Measurements from ENCODE around the gene TMPRSS3. TPM values are rescaled to one million over a fixed set of nuclear protein-coding genes. Genes with fewer than 3 reads are reported as not detected.

Gene TMPRSS3
- polyA plus RNA-seq, 1 of the 3 experiments (the other 2 are of a cell fraction) = not detected

- 82% methylated on average over 12 of the region's 16 CpGs for WGBS (ENCODE audit: low lambda C conversion rate)
- Histone ChIP-seq H3K9me2 (no peaks in the 10 kb centered on the region), H3F3A (replicated peaks; ENCODE audit: insufficient read depth) (no peaks in the 10 kb centered on the region), H3K4me2 (no peak overlapping the region), H3K9me3 (no peaks in the 10 kb centered on the region), H3K4me3 (ENCODE audit: low read depth in 2 of 2, low read length in 1 of 2) (no peak overlapping the region), H3K9ac (no peak overlapping the region), H3K79me2 (ENCODE audit: insufficient read depth) (no peaks in the 10 kb centered on the region), H3K4me1 (ENCODE audit: control insufficient read depth in 1 of 2, insufficient read depth in 2 of 2, low read depth in 1 of 2, low read length in 1 of 2) (no peaks in the 10 kb centered on the region), H2AFZ (ENCODE audit: low read depth) (no peak overlapping the region), H3K36me3 (replicated peaks in 1 of 2; ENCODE audit: control insufficient read depth in 1 of 2, insufficient read depth in 2 of 2, low read length in 1 of 2) (no peaks in the 10 kb centered on the region), H3K27me3 (ENCODE audit: insufficient read depth) (no peaks in the 10 kb centered on the region), H3K27ac (ENCODE audit: low read depth in 2 of 2, low read length in 1 of 2) (no peak overlapping the region), H4K20me1 (ENCODE audit: insufficient read depth) (no peaks in the 10 kb centered on the region)
- TF ChIP-seq RAD21 (IDR thresholded peaks at IDR 0.05; ENCODE audit: low read length) = no peak
- TF ChIP-seq SMC3 (IDR thresholded peaks at IDR 0.05; ENCODE audit: low read depth, low read length) = no peak
- TF ChIP-seq, protein P1, sequence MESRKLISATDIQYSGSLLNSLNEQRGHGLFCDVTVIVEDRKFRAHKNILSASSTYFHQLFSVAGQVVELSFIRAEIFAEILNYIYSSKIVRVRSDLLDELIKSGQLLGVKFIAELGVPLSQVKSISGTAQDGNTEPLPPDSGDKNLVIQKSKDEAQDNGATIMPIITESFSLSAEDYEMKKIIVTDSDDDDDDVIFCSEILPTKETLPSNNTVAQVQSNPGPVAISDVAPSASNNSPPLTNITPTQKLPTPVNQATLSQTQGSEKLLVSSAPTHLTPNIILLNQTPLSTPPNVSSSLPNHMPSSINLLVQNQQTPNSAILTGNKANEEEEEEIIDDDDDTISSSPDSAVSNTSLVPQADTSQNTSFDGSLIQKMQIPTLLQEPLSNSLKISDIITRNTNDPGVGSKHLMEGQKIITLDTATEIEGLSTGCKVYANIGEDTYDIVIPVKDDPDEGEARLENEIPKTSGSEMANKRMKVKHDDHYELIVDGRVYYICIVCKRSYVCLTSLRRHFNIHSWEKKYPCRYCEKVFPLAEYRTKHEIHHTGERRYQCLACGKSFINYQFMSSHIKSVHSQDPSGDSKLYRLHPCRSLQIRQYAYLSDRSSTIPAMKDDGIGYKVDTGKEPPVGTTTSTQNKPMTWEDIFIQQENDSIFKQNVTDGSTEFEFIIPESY (IDR thresholded peaks at IDR 0.05; ENCODE audit: borderline replicate concordance, low read depth) = no peak
- no peak for TF ChIP-seq FOSL2 (IDR thresholded peaks at IDR 0.05; ENCODE audit: borderline replicate concordance, low read depth)
- TF ChIP-seq FOXJ3 (CRISPR knock-in tag; IDR thresholded peaks at IDR 0.05) = no peak
- no peak for TF ChIP-seq FOXM1 (IDR thresholded peaks at IDR 0.05; ENCODE audit: low read depth)
- TF ChIP-seq, protein P2, sequence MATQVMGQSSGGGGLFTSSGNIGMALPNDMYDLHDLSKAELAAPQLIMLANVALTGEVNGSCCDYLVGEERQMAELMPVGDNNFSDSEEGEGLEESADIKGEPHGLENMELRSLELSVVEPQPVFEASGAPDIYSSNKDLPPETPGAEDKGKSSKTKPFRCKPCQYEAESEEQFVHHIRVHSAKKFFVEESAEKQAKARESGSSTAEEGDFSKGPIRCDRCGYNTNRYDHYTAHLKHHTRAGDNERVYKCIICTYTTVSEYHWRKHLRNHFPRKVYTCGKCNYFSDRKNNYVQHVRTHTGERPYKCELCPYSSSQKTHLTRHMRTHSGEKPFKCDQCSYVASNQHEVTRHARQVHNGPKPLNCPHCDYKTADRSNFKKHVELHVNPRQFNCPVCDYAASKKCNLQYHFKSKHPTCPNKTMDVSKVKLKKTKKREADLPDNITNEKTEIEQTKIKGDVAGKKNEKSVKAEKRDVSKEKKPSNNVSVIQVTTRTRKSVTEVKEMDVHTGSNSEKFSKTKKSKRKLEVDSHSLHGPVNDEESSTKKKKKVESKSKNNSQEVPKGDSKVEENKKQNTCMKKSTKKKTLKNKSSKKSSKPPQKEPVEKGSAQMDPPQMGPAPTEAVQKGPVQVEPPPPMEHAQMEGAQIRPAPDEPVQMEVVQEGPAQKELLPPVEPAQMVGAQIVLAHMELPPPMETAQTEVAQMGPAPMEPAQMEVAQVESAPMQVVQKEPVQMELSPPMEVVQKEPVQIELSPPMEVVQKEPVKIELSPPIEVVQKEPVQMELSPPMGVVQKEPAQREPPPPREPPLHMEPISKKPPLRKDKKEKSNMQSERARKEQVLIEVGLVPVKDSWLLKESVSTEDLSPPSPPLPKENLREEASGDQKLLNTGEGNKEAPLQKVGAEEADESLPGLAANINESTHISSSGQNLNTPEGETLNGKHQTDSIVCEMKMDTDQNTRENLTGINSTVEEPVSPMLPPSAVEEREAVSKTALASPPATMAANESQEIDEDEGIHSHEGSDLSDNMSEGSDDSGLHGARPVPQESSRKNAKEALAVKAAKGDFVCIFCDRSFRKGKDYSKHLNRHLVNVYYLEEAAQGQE (IDR thresholded peaks at IDR 0.05; ENCODE audit: low read depth, low read length) = no peak
- no peak for TF ChIP-seq TCF12 (IDR thresholded peaks at IDR 0.05)
- TF ChIP-seq EP300 (IDR thresholded peaks at IDR 0.05; ENCODE audit: borderline replicate concordance in 1 of 2, low read depth in 1 of 2, low read length in 1 of 2) = no peak
- DNase-seq = no peak
- ChIA-PET POLR2A (no interaction called here), CTCF (interaction anchor here (0.8 kb wide), 1 partner anchor 27 kb away, joined by 3 read pairs; no protein-coding TSS in a partner anchor)
These were observed 26.0 kb downstream of the TMPRSS3 start for GRCh38 chr21:42369821-42370220.

GRCh38 chr21:42367367-42368165 lies 28.3 kb downstream of the TMPRSS3 start:
- ChIA-PET CTCF (no interaction called here), POLR2A (no interaction called here)
- TF ChIP-seq, protein P3, sequence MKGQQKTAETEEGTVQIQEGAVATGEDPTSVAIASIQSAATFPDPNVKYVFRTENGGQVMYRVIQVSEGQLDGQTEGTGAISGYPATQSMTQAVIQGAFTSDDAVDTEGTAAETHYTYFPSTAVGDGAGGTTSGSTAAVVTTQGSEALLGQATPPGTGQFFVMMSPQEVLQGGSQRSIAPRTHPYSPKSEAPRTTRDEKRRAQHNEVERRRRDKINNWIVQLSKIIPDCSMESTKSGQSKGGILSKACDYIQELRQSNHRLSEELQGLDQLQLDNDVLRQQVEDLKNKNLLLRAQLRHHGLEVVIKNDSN (IDR thresholded peaks at IDR 0.05; ENCODE audit: borderline replicate concordance, low read depth) = no peak
- TF ChIP-seq CHD2 (IDR thresholded peaks at IDR 0.05; ENCODE audit: low read length, partially characterized antibody) = no peak
- TF ChIP-seq, protein P4, sequence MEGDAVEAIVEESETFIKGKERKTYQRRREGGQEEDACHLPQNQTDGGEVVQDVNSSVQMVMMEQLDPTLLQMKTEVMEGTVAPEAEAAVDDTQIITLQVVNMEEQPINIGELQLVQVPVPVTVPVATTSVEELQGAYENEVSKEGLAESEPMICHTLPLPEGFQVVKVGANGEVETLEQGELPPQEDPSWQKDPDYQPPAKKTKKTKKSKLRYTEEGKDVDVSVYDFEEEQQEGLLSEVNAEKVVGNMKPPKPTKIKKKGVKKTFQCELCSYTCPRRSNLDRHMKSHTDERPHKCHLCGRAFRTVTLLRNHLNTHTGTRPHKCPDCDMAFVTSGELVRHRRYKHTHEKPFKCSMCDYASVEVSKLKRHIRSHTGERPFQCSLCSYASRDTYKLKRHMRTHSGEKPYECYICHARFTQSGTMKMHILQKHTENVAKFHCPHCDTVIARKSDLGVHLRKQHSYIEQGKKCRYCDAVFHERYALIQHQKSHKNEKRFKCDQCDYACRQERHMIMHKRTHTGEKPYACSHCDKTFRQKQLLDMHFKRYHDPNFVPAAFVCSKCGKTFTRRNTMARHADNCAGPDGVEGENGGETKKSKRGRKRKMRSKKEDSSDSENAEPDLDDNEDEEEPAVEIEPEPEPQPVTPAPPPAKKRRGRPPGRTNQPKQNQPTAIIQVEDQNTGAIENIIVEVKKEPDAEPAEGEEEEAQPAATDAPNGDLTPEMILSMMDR (IDR thresholded peaks at IDR 0.05) = no peak
- TF ChIP-seq TAF1 (IDR thresholded peaks at IDR 0.05; ENCODE audit: borderline replicate concordance, low read depth, low read length) = no peak
- no peak for TF ChIP-seq YY1 (IDR thresholded peaks at IDR 0.05; ENCODE audit: low read depth)
- no peak for TF ChIP-seq POLR2AphosphoS5 (IDR thresholded peaks at IDR 0.05; ENCODE audit: low read depth, low read length)
- TF ChIP-seq NRF1 (IDR thresholded peaks at IDR 0.05; ENCODE audit: low read depth, low read length) = no peak
- no peak for TF ChIP-seq MEF2A (IDR thresholded peaks at IDR 0.05; ENCODE audit: borderline replicate concordance, low read depth)
- TF ChIP-seq GABPA (IDR thresholded peaks at IDR 0.05; ENCODE audit: low read depth) = no peak
- no peak for TF ChIP-seq FOXM1 (IDR thresholded peaks at IDR 0.05; ENCODE audit: low read depth)

More at GRCh38 chr21:42367367-42368165, 28.3 kb downstream of the TMPRSS3 start:
- no peaks in the 10 kb centered on the region for H3F3A ChIP-seq (replicated peaks; ENCODE audit: insufficient read depth)
- no peaks in the 10 kb centered on the region for H3K9me2 ChIP-seq
- H3K27me3 ChIP-seq (ENCODE audit: insufficient read depth) = no peaks in the 10 kb centered on the region
- H3K4me1 ChIP-seq (ENCODE audit: control insufficient read depth in 1 of 2, insufficient read depth in 2 of 2, low read depth in 1 of 2, low read length in 1 of 2) = no peaks in the 10 kb centered on the region
- H3K4me3 ChIP-seq (ENCODE audit: low read depth in 2 of 2, low read length in 1 of 2) = no peak overlapping the region
- H3K27ac ChIP-seq (ENCODE audit: low read depth in 2 of 2, low read length in 1 of 2) = no peak overlapping the region
- H3K9ac ChIP-seq = no peak overlapping the region
- H4K20me1 ChIP-seq (ENCODE audit: insufficient read depth) = no peaks in the 10 kb centered on the region
- no peaks in the 10 kb centered on the region for H3K79me2 ChIP-seq (ENCODE audit: insufficient read depth)
- H3K4me2 ChIP-seq = no peak overlapping the region
- 46% methylated on average over 11 of the region's 14 CpGs for WGBS (ENCODE audit: low lambda C conversion rate)
- no peaks in the 10 kb centered on the region for H3K9me3 ChIP-seq
- no peaks in the 10 kb centered on the region for H3K36me3 ChIP-seq (replicated peaks in 1 of 2; ENCODE audit: control insufficient read depth in 1 of 2, insufficient read depth in 2 of 2, low read length in 1 of 2)
- DNase-seq = no peak
- no peak overlapping the region for H2AFZ ChIP-seq (ENCODE audit: low read depth)
